ENCODE data around the gene KIF26B.

DNA sequence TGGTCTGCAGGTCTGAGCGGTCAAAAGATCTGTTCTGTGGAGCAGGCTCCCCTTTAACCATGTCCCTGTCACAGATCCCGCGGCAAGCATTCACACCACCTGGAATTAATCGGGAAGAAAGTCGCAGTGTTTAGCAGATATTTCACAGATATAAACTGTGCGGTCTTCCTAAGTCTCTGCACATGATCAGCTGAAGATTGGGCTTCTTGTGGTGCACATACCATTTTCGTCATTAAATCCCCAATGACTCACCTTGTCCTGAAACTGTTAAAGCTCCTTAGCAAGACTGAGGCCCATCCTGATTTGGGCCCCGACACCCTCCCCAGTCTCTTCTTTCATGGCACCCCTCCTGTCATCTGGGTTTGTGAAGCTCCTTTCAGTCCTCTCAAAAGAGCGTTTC is 158.8 kb downstream of the KIF26B start:
- TF ChIP-seq POLR2AphosphoS5 (IDR thresholded peaks at IDR 0.05) (no peak), POLR2A (IDR thresholded peaks at IDR 0.05) (no peak), CTCF (IDR thresholded peaks at IDR 0.05) (no peak), EP300 (IDR thresholded peaks at IDR 0.05; ENCODE audit: low read depth) (no peak)

Measured in transverse colon (tissue), 4 donors.